H1 (cell line): ENCODE measurements around the gene FGF12. TPM values are rescaled to one million over a fixed set of nuclear protein-coding genes. Genes with fewer than 3 reads are reported as not detected.

ENCODE experiments used
- CTCF ChIA-PET: fragments of 300-600 bp; sonication (Branson Sonifier 250); formaldehyde crosslinking; loops from one replicate; lab custom pipeline; 2021; ENCODE audit not compliant: partially characterized antibody; lab: Charles Lee
- POLR2A ChIA-PET: fragments of 300-600 bp; sonication (Branson Sonifier 250); formaldehyde crosslinking; loops from one replicate; lab custom pipeline; 2021; ENCODE audit warnings: inconsistent platforms; ENCODE audit not compliant: partially characterized antibody; lab: Charles Lee
- DNase-seq, 2 experiments: peaks; one replicate each; pipeline versions ENCODE4 v3.0.0 to v3.0.0-alpha.2; 2010 to 2022; ENCODE audit warnings: low spot score in 2 of 2, low read depth in 1 of 2, mixed read lengths in 1 of 2
- FAIRE-seq: peaks from 2 replicates; lab custom pipeline; 2011; peaks lifted over from hg19 to GRCh38; lab: Jason Lieb, UNC
- H2AFZ ChIP-seq: 2 replicates; pipeline ENCODE4 v1.8.1; 2012; ENCODE audit warnings: low read length, inconsistent platforms
- H2AK5ac ChIP-seq: 2 replicates; pipeline ENCODE4 v1.6.1; 2013; ENCODE audit warnings: low read depth, low read length
- H2BK120ac ChIP-seq: replicated peaks from 2 replicates; pipeline ENCODE3; 2013; ENCODE audit warnings: low read depth, low read length, inconsistent platforms
- H2BK12ac ChIP-seq: 2 replicates; pipeline ENCODE4 v1.6.1; 2013; ENCODE audit warnings: low read depth, low read length
- H2BK15ac ChIP-seq: 2 replicates; pipeline ENCODE4 v1.6.1; 2013; ENCODE audit warnings: low read length
- H2BK20ac ChIP-seq: 2 replicates; pipeline ENCODE4 v1.6.1; 2013; ENCODE audit warnings: low read length
- H2BK5ac ChIP-seq: 2 replicates; pipeline ENCODE4 v1.6.1; 2013; ENCODE audit warnings: low read depth, low read length
- H3K14ac ChIP-seq: 2 replicates; pipeline ENCODE4 v1.6.1; 2013; ENCODE audit warnings: inconsistent platforms; ENCODE audit not compliant: insufficient read length
- H3K18ac ChIP-seq: 2 replicates; pipeline ENCODE4 v1.6.1; 2013; ENCODE audit warnings: low read length; ENCODE audit errors: extremely low read depth
- H3K23ac ChIP-seq: 2 replicates; pipeline ENCODE4 v1.6.1; 2013; ENCODE audit warnings: inconsistent platforms; ENCODE audit not compliant: insufficient read length
- H3K23me2 ChIP-seq: 2 replicates; pipeline ENCODE4 v1.6.1; 2013; ENCODE audit warnings: low read depth, low read length
- H3K27ac ChIP-seq: 2 replicates; pipeline ENCODE4 v1.6.1; 2011; ENCODE audit warnings: low read depth, low read length, inconsistent platforms
- H3K27me3 ChIP-seq, 4 experiments: replicated peaks in 1 of 4; 1 replicate in 1 of 4; 2 replicates in 3 of 4; pipeline versions ENCODE4 v1.6.1 to v1.8.1; 2011 to 2013; ENCODE audit warnings: low read length in 3 of 4, mild to moderate bottlenecking in 3 of 4, inconsistent platforms in 2 of 4, mixed read lengths in 2 of 4, moderate library complexity in 1 of 4; ENCODE audit not compliant: control insufficient read depth in 3 of 4, insufficient read depth in 3 of 4; ENCODE audit errors: extremely low read depth in 1 of 4
- H3K36me3 ChIP-seq, 4 experiments: 2 replicates each; pipeline versions ENCODE4 v1.6.1 to v1.8.1; 2011 to 2013; ENCODE audit warnings: mild to moderate bottlenecking in 4 of 4, low read length in 3 of 4, moderate library complexity in 2 of 4, control low read depth in 1 of 4, inconsistent platforms in 1 of 4; ENCODE audit not compliant: insufficient read depth in 4 of 4, control insufficient read depth in 2 of 4
- H3K4ac ChIP-seq: replicated peaks from 2 replicates; pipeline ENCODE3; 2013; ENCODE audit warnings: low read length, low read depth, mixed read lengths, inconsistent platforms; ENCODE audit not compliant: insufficient read length
- H3K4me1 ChIP-seq, 4 experiments: replicated peaks in 1 of 4; 1 replicate in 1 of 4; 2 replicates in 3 of 4; pipeline versions ENCODE4 v1.6.1 to v1.8.1; 2011 to 2013; ENCODE audit warnings: low read length in 3 of 4, inconsistent platforms in 2 of 4, mixed read lengths in 1 of 4; ENCODE audit not compliant: insufficient read depth in 4 of 4, control insufficient read depth in 3 of 4
- H3K4me2 ChIP-seq, 2 experiments: 2 replicates each; pipeline versions ENCODE4 v1.6.1 to v1.8.1; 2011 to 2013; ENCODE audit warnings: low read depth in 2 of 2, low read length in 2 of 2, control low read depth in 1 of 2, inconsistent platforms in 1 of 2, mild to moderate bottlenecking in 1 of 2; ENCODE audit not compliant: insufficient read depth in 1 of 2
- H3K4me3 ChIP-seq, 4 experiments: fragments of 200-600, 300-600 bp in 1 of 4; sonication (generic), shearing (Covaris generic), sonication (Bioruptor Twin) in 1 of 4; 2 replicates each; pipeline versions ENCODE4 v1.5.1 to v1.8.1; 2011 to 2016; ENCODE audit warnings: low read length in 4 of 4, low read depth in 3 of 4, control low read depth in 2 of 4, inconsistent platforms in 2 of 4, mild to moderate bottlenecking in 2 of 4, mixed read lengths in 1 of 4, moderate library complexity in 1 of 4; ENCODE audit not compliant: insufficient read depth in 2 of 4; ENCODE audit errors: extremely low read depth in 1 of 4
- H3K56ac ChIP-seq: replicated peaks from 2 replicates; pipeline ENCODE3; 2013; ENCODE audit warnings: low read depth, mild to moderate bottlenecking, mixed read lengths, low read length, inconsistent platforms; ENCODE audit not compliant: insufficient read length
- H3K79me1 ChIP-seq: 2 replicates; pipeline ENCODE4 v1.6.1; 2013; ENCODE audit warnings: low read depth, low read length, control low read depth
- H3K79me2 ChIP-seq, 2 experiments: 2 replicates each; pipeline versions ENCODE4 v1.6.1 to v1.8.1; 2012 to 2013; ENCODE audit warnings: low read length in 2 of 2, mild to moderate bottlenecking in 2 of 2, inconsistent platforms in 1 of 2; ENCODE audit not compliant: insufficient read depth in 2 of 2, control insufficient read depth in 1 of 2
- H3K9ac ChIP-seq, 4 experiments: replicated peaks in 1 of 4; 1 replicate in 1 of 4; 2 replicates in 3 of 4; pipeline versions ENCODE4 v1.6.1 to v1.8.1; 2011 to 2013; ENCODE audit warnings: low read depth in 3 of 4, low read length in 3 of 4, control low read depth in 2 of 4, mild to moderate bottlenecking in 2 of 4, moderate library complexity in 2 of 4, inconsistent platforms in 1 of 4; ENCODE audit errors: extremely low read depth in 1 of 4
- H3K9me3 ChIP-seq, 2 experiments: 2 replicates each; pipeline versions ENCODE4 v1.6.1 to v1.8.1; 2012 to 2013; ENCODE audit warnings: mild to moderate bottlenecking in 2 of 2, moderate library complexity in 2 of 2, control low read depth in 1 of 2, inconsistent platforms in 1 of 2, low read depth in 1 of 2, low read length in 1 of 2, mixed read lengths in 1 of 2; ENCODE audit not compliant: insufficient read depth in 2 of 2
- H4K20me1 ChIP-seq, 2 experiments: replicated peaks in 1 of 2; 2 replicates each; pipeline versions ENCODE3 to v1.8.1; 2011 to 2013; ENCODE audit warnings: inconsistent platforms in 2 of 2, low read length in 2 of 2, mild to moderate bottlenecking in 1 of 2; ENCODE audit not compliant: insufficient read depth in 2 of 2, control insufficient read depth in 1 of 2
- H4K5ac ChIP-seq: 2 replicates; pipeline ENCODE4 v1.6.1; 2013; ENCODE audit warnings: low read length, low read depth, mixed read lengths, inconsistent platforms; ENCODE audit not compliant: insufficient read length
- H4K8ac ChIP-seq: 2 replicates; pipeline ENCODE4 v1.8.0; 2013; ENCODE audit warnings: mild to moderate bottlenecking, moderate library complexity, low read length, inconsistent platforms; ENCODE audit not compliant: insufficient read depth; ENCODE audit errors: extremely low read depth
- H4K91ac ChIP-seq: replicated peaks from 2 replicates; pipeline ENCODE3; 2013; ENCODE audit warnings: low read length, mixed read lengths, inconsistent platforms; ENCODE audit not compliant: insufficient read length
- ASH2L ChIP-seq: fragments of 200-600, 300-600 bp; sonication (generic); IDR thresholded peaks from one replicate; pipeline ENCODE4 v1.7.1; 2017; ENCODE audit warnings: low read length
- ATF3 ChIP-seq: IDR thresholded peaks from 2 replicates; pipeline ENCODE4 v1.6.1; 2011; ENCODE audit warnings: low read depth, mild to moderate bottlenecking, low read length; ENCODE audit not compliant: insufficient read depth
- CBX8 ChIP-seq: fragments of 300-800, 300-1000 bp; sonication (generic); IDR thresholded peaks from 2 replicates; pipeline ENCODE4 v1.7.1; 2016; ENCODE audit warnings: low read depth, low read length, borderline replicate concordance
- EZH2 ChIP-seq: fragments of 200-600 bp; sonication (generic); IDR thresholded peaks from 2 replicates; pipeline ENCODE4 v1.7.1; 2012; ENCODE audit warnings: low read depth, mild to moderate bottlenecking, moderate library complexity, low read length, inconsistent platforms; ENCODE audit not compliant: severe bottlenecking
- MAFK ChIP-seq: IDR thresholded peaks from 2 replicates; pipeline ENCODE4 v1.6.1; 2012; ENCODE audit warnings: low read depth, mild to moderate bottlenecking, improper control_type of control experiment, low read length
- NANOG ChIP-seq: IDR thresholded peaks from 2 replicates; pipeline ENCODE4 v1.6.1; 2011; ENCODE audit warnings: low read length, low read depth, mild to moderate bottlenecking, inconsistent platforms; ENCODE audit not compliant: insufficient read depth, poor library complexity, severe bottlenecking
- RAD21 ChIP-seq, 2 experiments: IDR thresholded peaks in 1 of 2; conservative IDR thresholded peaks in 1 of 2; 2 replicates each; pipeline ENCODE4 v1.6.1; 2011; ENCODE audit warnings: low read depth in 2 of 2, low read length in 2 of 2, improper control_type of control experiment in 1 of 2, inconsistent platforms in 1 of 2, mild to moderate bottlenecking in 1 of 2, moderate library complexity in 1 of 2
- SP2 ChIP-seq: IDR thresholded peaks from 2 replicates; pipeline ENCODE4 v1.6.1; 2012; ENCODE audit warnings: mild to moderate bottlenecking, low read length, inconsistent platforms
- TCF12 ChIP-seq: IDR thresholded peaks from 2 replicates; pipeline ENCODE4 v1.6.1; 2011; ENCODE audit warnings: low read depth, mild to moderate bottlenecking, low read length
- USF2 ChIP-seq: IDR thresholded peaks from 2 replicates; pipeline ENCODE4 v1.6.1; 2011; ENCODE audit warnings: low read length, improper control_type of control experiment
- YY1 ChIP-seq: IDR thresholded peaks from 2 replicates; pipeline ENCODE4 v1.6.1; 2011; ENCODE audit warnings: low read depth, mild to moderate bottlenecking, low read length
- ZNF274 ChIP-seq: IDR thresholded peaks from 2 replicates; pipeline ENCODE4 v1.7.0; 2012; ENCODE audit warnings: low read length, borderline replicate concordance; ENCODE audit errors: extremely low read depth
- WGBS, 2 experiments: shearing (Covaris generic) in 1 of 2; methylation state at CpG; one replicate each; pipeline versions ENCODE4 v1.1.6 to v1.1.7; 2013 to 2015; ENCODE audit warnings: low lambda C conversion rate in 2 of 2, mixed read lengths in 2 of 2, inconsistent platforms in 1 of 2, low coverage in 1 of 2, missing lambda C conversion rate in 1 of 2; ENCODE audit not compliant: insufficient replicate concordance in 2 of 2, insufficient coverage in 1 of 2, insufficient read length in 1 of 2; ENCODE audit errors: extremely low coverage in 1 of 2, missing lambda C conversion rate in 1 of 2; 5-methylcytosine and 5-hydroxymethylcytosine counted together
- polyA plus RNA-seq, 7 experiments: library from polyadenylated mRNA; depleted of rRNA in 3 of 7; stranded (reverse) in 5 of 7; unstranded in 2 of 7; fragments of >200 nt in 5 of 7; fragments of 200-250 nt in 2 of 7; gene quantifications; 1 replicate in 5 of 7; 2 replicates in 1 of 7; 4 replicates in 1 of 7; pipeline versions ENCODE4 v1.2.1 to v1.2.3, GENCODE V29; 2011 to 2013; ENCODE audit warnings: missing spikeins in 2 of 7, mixed read lengths in 2 of 7
- total RNA-seq: library from RNA; stranded (reverse); fragmentation: NEBNext Ultra II Directional; extraction: Animal tissue kit (Norgen Biotek cat#: 25700); gene quantifications from 2 replicates; pipeline ENCODE4 v1.2.1, GENCODE V29; 2021

FGF12 gene
- total and polyA plus RNA-seq, 2 of the 8 experiments (the other 6 are each of a cell fraction or from before 2014, with no cell fraction given) = 4.1 to 16.6 TPM

- H2BK20ac ChIP-seq = no peak overlapping the region
- H2BK5ac ChIP-seq = no peak overlapping the region
- POLR2A ChIA-PET = no interaction called here
- H3K14ac ChIP-seq = no peak overlapping the region
- no peak overlapping the region for H3K4me2 ChIP-seq
- CTCF ChIA-PET = interaction anchor here (1.2 to 2.6 kb wide), 3 partner anchors 13 to 316 kb away, joined by 3 to 14 read pairs (median 13); no protein-coding TSS in a partner anchor
- no peak overlapping the region for H3K18ac ChIP-seq
- WGBS, 2 experiments = 87% methylated on average over 4 of the region's 4 CpGs; no CpG with 5 or more reads in 1 of the 2 experiments
- no peak overlapping the region for H4K8ac ChIP-seq
- H3K4me3 ChIP-seq = no peak overlapping the region
- no peak overlapping the region for H3K27ac ChIP-seq
- H3K4me1 ChIP-seq = no peaks in the 10 kb centered on the region
- no peak for DNase-seq
- no peak for FAIRE-seq
- no peak overlapping the region for H2AK5ac ChIP-seq
- H3K23ac ChIP-seq = no peak overlapping the region
- no peak overlapping the region for H2BK12ac ChIP-seq
- H3K23me2 ChIP-seq = no peaks in the 10 kb centered on the region
- no peaks in the 10 kb centered on the region for H3K79me1 ChIP-seq
- no peak overlapping the region for H3K56ac ChIP-seq
- no peak overlapping the region for H2BK120ac ChIP-seq
- no peak overlapping the region for H4K91ac ChIP-seq
- H3K4ac ChIP-seq = no peak overlapping the region
- H3K9me3 ChIP-seq = no peaks in the 10 kb centered on the region
- H2AFZ ChIP-seq = no peak overlapping the region
- H3K36me3 ChIP-seq = no peaks in the 10 kb centered on the region
- no peaks in the 10 kb centered on the region for H3K27me3 ChIP-seq
- H3K79me2 ChIP-seq = no peaks in the 10 kb centered on the region
- H2BK15ac ChIP-seq = no peak overlapping the region
- H3K9ac ChIP-seq = no peak overlapping the region
- no peak overlapping the region for H4K5ac ChIP-seq
- no peaks in the 10 kb centered on the region for H4K20me1 ChIP-seq
- TF ChIP-seq YY1 (no peak), ZNF274 (no peak), SP2 (no peak), NANOG (no peak), ATF3 (no peak), MAFK (no peak), USF2 (no peak), ASH2L (no peak), RAD21 (IDR thresholded peaks at IDR 0.05 in 1 of 2, conservative IDR thresholded peaks at IDR 0.05 in 1 of 2; ENCODE audit: low read depth in 2 of 2, low read length in 2 of 2) (no peak), CBX8 (no peak), EZH2 (no peak), TCF12 (no peak)
These were observed 599.3 kb downstream of the FGF12 start for GRCh38 chr3:192128060-192128459.
